NCI-H146 treated with DMSO at 0.1 percent for 48 hours (cell line): ENCODE measurements around the gene TYROBP.
"Not testable (repeated sequence)": the region's sequence is repeated elsewhere in the genome, so short reads cannot be mapped to it uniquely, and the experiment has no call there.

Experiments used
- DNase-seq: peaks from one replicate; lab custom pipeline; 2025; ENCODE audit not compliant: unreplicated experiment; lab: John Stamatoyannopoulos, UW

TYROBP gene

GRCh38 chr19:35932291-35932936 is 24.3 kb upstream of the TYROBP start:
- no peak for DNase-seq

- DNase-seq, result no peak
Measured at GRCh38 chr19:35931874-35932202, 23.7 kb upstream of the TYROBP start.

GRCh38 chr19:35931161-35931873 is 23.2 kb upstream of the TYROBP start:
- DNase-seq, result peak; percentile 99

- no peak for DNase-seq
Measured at GRCh38 chr19:35929876-35930275, 21.8 kb upstream of the TYROBP start.

- DNase-seq, result no peak
Measured at GRCh38 chr19:35928507-35928906, 20.4 kb upstream of the TYROBP start.

- no peak for DNase-seq
Measured at GRCh38 chr19:35925501-35925900, 17.4 kb upstream of the TYROBP start.

GRCh38 chr19:35921012-35921411 is 12.9 kb upstream of the TYROBP start:
- no peak for DNase-seq

GRCh38 chr19:35919306-35919705 is 11.2 kb upstream of the TYROBP start:
- DNase-seq, result no peak

GRCh38 chr19:35915443-35915842 is 7.3 kb upstream of the TYROBP start:
- DNase-seq, result no peak

- no peak for DNase-seq
Measured at GRCh38 chr19:35913589-35913988, 5.5 kb upstream of the TYROBP start.

GRCh38 chr19:35911790-35912189 is 3.7 kb upstream of the TYROBP start:
- DNase-seq, result no peak

GRCh38 chr19:35911173-35911572 is 3.1 kb upstream of the TYROBP start:
- no peak for DNase-seq

- DNase-seq, result not testable (repeated sequence)
Measured at GRCh38 chr19:35910355-35910754, 2.3 kb upstream of the TYROBP start.

- DNase-seq, result no peak
Measured at GRCh38 chr19:35909684-35910035, 1.6 kb upstream of the TYROBP start.

GRCh38 chr19:35908973-35909683 is 1.0 kb upstream of the TYROBP start:
- DNase-seq, result no peak

- no peak for DNase-seq
Measured at GRCh38 chr19:35907377-35907745, 734 bp downstream of the TYROBP start.

- no peak for DNase-seq
Measured at GRCh38 chr19:35905178-35905727, 2.8 kb downstream of the TYROBP start.

- no peak for DNase-seq
Measured at GRCh38 chr19:35904311-35905068, 3.6 kb downstream of the TYROBP start.

- DNase-seq, result peak; percentile 72
Measured at GRCh38 chr19:35903550-35904179, 4.4 kb downstream of the TYROBP start.

- no peak for DNase-seq
Measured at GRCh38 chr19:35902870-35903475, 5.1 kb downstream of the TYROBP start.
